ENCODE measurements around the gene NUBP2.

Gene NUBP2

DNA sequence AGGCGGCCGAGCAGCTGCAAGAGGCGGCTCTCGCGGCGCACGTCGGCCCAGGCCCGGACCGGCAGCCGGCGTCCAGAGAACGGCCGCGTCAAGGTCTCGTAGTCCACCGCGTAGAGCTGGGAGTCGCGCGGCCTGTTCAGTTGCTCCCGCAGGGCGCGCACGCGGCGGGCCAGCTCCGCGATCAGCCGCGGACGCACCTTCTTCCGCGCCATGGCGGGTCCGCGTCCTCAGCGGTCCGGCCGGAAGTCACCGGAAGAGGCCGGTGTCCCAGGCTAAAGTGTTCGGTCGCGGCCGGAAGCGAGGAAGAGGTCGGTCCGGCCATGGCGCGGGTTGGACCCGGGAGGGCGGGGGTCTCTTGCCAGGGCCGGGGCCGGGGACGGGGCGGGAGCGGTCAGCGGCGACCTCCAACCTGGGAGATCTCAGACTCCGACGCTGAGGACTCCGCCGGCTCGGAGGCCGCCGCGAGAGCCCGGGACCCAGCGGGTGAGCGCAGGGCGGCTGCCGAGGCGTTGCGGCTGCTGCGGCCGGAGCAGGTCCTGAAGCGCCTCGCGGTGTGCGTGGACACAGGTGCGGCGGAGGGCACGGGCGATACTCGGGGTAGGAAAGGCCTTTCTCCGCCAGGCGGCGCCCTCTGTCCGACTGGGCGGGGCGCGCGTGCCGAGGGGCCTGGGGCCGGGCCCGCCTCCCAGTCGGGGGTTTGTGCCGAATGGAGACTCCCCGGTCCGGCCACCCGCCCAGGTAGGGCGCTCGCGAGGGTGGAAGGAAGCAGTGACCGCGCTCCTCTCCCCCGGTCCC is 9.7 kb upstream of the NUBP2 start, which contains the start of gene MRPS34:
Gene MRPS34 (minus strand): TSS at position 227 of the 795 bp plus-strand sequence. CDS start 15 bp downstream, at position 212.
- peak; percentile 81 for DNase-seq

DNA sequence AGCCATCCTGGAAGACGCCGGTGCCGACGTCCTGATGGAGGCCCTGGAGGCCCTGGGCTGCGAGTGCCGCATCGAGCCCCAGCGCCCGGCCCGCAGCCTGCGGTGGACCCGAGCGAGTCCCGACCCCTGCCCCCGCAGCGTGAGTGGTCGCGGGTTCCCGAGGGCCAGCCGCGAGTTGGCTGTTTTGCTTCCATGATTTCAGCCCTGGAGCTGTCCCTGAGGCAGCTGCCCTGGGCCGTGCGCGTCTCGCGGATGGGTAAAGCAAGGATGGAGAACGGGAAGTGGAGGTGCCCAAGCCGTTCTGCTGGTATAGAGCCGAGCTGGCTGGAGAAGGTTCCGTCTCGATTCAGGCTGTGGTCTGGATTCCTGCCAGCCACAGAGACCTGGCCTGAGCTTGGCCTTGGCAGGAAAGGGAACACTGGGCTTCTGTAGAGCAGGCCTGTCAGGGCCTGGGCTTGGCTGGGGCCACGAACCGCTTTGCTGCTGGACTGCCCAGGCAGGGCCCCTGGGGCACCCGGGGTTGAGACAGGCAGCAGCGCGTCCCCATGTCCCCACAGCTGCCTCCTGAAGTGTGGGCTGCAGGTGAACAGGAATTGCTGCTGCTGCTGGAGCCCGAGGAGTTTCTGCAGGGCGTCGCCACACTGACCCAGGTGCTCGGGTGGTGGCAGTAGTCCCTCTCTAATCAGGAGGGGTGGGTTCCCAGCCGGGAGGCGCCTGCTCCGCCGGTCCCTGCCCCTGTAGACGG is 8.9 kb upstream of the NUBP2 start:
- no peak for DNase-seq

DNA sequence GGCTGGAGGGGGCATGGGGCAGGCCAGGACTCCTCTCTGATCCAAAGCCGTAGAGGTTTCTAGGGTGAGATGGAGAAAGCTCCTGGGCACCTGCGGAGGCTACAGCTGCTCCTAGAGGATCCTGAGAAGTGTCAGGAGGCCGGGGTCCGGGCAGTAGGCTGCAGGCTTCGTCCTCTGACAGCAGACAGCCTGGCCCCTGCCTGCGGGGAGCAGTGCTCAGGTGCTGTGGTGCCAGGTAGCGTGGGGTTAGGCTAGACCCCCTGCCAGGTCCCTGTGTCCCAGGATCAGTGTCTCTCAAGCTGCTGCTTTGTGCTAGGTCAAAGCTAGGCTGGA is 8.3 kb upstream of the NUBP2 start:
- no peak for DNase-seq

DNA sequence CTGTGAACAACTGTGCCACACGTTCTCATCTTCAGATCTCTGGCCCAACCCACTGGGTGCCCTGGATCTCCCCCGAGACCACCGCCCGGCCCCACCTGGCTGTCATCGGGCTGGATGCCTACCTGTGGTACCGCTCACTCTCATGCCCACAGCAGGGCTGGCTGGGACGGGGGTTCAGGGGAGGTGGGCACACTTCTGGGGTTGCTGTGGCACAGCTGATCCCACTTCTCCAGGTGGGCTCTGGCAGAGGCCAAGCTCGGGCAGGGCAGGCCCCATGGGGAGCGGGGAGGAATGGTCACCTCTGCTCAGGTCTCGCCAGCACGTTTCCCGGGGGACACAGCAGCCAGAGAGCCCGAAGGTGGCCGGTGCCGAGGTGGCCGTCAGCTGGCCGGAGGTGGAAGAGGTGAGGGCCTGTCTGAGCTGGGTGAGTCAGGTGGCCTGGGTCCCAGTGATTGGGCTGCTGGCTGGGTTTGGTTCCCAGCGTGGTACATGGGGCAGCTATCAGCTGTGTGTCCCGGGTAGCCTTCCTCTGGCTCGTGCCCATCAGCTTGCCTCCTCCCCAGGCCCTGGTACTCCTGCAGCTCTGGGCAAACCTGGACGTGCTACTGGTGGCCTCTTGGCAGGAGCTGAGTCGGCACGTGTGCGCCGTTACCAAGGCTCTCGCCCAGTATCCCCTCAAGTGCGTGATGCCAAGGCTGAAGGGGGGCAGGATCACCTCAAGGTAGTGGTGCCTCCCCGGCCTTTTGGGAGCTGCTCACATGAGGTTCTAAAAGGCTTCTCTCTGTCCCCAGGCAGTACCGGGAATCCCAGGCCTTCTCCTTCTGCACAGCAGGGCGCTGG is 7.5 kb upstream of the NUBP2 start:
- no peak for DNase-seq

DNA sequence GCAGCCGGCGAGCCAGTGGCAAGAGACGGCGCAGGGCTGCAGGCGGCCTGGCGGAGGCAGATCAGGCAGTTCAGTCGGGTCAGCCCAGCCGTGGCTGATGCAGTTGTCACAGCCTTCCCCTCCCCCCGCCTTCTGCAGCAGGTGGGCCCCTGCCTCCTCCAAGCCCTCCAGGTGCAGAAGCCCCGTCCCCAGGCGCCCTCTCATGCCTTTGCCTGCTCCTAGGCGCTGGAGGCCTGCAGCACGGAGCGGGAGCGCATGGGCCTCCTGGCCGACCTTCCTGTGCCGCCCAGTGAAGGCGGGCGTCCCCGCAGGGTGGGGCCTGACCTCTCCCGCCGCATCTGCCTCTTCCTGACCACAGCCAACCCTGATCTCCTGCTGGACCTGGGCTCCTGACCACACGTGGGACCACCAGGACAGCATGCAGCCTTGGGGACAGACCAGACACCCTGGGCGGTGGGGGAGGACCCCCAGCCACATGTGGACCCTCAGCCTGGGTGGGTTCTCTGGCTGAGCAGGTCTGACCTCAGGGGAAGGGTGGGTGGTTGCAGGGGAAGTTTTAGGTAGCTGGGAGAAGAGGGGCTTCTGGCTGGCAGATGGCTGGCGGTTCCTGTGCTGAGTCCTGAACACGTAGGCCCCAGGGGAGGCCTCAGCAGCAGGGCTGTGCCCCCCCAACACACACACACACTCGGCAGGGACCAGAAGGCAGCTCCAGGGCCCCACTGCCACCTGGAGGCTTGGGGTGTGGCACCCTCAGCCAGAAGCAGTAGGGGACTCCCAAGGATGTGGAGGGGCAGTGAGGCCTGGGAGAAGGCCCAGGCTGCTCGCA is 6.7 kb upstream of the NUBP2 start:
- no peak for DNase-seq

DNA sequence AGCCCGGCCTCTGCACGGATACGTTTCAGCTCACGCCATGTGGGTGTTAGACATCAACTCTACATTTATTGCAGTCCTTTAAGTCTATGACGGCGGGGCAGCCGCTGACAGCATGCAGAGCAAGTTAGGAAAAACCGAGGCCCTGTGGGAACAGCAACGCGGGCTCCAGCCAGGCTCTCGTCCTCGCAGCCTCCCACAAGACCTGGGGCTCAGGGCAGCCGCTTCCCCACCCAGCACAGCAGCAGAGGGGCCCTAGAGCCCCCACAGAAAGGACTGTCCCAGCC is 6.1 kb upstream of the NUBP2 start:
- DNase-seq: no peak

DNA sequence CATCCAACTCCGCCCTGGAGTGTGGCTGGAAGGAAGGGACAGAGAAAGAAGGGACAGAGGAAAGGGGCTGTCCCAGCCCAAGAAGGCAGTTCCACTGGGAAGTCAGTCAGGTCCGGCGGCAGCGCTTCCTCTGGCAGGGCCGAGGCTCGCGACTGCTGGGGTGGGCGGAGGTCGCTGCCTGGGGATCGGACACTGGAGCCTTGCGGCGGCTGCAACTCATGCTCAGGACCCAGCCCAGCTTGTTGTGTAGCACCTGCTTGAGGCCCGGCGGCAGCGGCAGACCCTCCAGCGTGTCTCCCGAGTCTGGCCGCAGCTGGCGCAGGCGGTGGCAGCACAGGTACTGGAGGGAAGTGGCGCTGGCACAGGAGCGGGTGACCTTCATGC is 5.8 kb upstream of the NUBP2 start:
- DNase-seq: no peak

DNA sequence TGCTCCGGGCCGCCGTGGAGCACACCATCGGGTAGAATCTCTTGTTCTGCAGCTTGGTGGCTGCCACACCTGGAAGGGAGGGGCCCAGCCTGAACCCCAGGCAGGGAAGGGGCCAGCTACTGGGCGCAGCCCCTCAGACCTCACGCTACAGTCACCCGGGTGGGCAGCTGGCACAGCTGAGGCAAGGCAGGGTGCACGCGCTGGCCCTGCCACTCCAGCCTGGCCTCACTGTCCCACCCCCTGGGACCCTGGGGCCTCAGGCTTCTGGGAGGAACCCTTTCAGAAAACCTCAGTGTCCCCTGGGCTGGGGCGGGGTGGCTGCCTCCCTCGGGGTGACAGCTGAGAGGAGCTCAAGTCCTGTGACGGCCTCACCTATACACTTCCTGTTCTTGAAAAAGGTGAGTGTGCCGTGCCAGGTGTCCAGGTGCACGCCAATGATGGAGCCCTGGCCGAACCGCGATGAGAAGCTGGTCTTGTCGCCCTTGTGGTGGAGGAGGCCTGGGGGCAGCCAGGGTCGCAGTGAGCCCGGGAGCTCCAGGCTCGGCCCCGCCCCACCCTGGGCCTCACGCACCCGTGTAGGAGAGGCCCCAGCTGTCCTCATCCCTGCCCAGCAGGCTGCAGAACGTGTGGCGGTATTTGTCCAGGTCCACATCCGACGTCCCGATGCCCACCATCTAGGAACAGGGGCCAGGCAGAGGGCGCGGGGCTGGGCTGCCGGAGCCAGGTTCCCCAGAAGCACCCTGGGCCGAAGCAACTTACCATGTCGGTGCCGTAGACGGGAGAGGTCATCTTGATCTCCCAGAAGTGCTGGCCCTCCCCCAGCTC is 5.2 kb upstream of the NUBP2 start:
- no peak for DNase-seq

DNA sequence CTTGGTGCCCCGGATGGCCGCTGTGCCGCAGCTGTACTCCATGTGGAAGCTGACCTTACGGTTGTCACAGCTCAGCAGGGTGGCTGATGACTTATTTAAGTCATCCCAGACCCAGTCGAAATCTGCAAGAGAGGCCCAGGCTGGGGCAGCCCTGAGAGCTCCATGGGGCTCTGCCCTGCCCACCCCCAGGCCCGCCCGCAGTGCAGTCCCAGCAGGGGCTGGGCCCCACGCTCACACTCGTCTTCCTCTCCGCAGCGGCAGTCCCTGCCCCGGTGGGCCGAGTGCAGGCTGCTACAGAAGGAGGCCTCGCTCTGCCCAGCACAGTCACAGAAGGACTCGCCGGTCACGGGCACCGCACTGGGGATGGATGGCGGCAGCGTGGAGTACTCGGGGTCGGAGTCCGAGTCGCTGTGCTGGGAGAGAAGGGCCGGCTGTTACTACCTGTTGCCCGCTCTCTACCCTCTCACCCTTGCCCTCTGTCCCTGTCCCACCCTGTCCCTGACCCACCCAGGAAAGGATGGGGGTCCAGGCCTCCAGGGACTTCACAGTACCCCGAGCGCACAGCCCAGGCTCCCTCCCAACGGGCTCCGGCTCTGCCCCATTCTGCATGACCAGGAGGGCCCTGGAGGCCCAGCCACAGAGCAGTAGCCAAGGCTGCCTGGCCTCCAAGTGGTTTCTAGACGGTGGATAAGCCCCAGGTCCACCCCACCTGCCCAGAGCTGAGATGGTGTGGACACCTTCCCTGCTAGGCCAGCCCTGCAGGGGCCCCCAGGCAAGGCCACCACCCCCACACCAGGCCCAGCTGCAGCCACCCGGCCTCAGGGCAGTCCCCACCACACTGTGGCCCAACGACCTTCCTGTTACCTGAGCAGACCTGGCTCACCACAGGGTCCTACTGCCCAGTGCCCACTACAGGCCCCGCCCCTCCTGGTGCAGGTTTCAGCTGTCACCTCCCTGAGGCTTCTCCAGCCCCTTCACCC is 4.3 kb upstream of the NUBP2 start:
- DNase-seq: no peak

DNA sequence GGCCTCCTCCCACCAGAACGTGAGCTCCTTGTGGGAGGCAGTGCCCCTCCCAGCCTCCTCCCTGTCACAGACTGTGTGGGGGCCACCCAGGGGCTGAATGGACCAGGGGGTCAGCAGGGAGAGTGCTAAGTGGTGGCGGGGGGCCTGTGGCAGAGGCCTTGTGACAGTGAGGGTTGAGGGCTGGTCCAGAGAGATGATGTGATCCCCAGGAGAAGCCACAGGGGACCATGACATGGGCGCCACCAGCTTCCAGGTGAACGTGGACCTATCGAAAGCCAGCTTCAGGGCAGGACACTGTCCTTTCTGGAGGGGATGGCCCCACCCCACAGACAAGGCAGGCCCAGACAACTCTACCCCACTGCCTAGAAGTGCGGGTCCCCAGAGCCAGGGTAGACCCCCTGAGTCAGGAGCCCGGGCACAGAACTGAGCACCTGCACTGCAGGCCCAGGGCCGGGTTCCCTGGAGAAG is 3.5 kb upstream of the NUBP2 start:
- DNase-seq: no peak

DNA sequence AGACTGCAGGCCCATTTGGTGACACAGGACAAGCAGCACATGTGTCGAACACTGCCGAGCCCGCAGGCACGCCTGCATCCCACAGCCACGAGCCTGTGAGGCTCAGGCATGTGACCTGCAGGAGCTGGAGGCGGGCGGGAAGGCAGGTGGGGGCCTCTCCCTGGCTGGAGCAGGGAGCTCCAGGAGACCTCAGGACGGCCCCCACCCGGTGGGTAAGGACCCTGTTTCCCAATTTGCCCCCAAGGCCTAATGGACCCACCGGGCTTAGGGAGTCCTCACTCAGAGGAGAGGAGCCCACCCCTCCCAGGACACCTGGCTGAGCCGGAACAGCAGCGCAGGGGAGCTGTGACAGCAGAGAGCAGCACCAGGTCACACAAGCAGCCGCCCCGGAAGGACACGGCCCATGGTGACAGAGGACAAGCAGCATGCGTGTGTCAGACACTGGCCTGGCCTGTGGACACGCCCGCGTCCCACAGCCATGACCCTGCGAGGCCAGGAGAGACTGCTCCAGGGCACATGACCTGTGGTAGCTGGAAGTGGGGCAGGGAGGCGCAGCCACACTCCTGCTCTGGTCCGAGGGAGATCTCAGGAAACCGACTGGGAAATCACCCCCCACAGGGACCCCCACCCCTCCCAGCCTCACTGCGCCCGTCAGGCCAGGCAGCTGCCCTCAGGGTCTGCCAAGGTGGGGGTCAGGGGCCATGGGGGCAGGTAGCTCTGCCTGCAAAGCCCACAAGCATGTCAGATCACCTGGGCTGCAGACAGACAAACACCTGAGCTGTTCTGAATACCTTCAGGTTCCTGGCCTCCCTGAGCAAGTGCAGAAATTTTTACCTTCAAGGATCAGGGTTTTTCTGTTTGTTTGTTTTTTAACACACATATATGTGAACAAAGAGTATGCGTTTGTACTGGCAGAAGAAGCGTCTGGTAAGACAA is 2.8 kb upstream of the NUBP2 start:
- DNase-seq: no peak

DNA sequence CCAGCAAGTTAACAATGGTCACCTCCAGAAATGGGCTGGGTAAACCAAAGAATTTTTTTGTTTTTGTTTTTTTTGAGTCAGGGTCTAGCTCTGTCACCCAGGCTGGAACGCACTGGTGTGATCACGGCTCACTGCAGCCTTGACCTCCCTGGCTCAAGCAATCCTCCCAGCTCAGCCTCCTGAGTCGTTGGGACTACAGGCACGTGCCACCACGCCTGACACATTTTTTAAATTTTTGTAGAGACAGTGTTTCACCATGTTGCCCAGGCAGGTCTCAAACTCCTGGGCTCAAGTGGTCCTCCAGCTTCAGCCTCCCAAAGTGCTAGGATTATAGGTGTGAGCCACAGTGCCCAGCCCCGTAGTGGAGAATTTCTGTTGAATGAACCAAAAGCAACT is 2.1 kb upstream of the NUBP2 start:
- no peak for DNase-seq

DNA sequence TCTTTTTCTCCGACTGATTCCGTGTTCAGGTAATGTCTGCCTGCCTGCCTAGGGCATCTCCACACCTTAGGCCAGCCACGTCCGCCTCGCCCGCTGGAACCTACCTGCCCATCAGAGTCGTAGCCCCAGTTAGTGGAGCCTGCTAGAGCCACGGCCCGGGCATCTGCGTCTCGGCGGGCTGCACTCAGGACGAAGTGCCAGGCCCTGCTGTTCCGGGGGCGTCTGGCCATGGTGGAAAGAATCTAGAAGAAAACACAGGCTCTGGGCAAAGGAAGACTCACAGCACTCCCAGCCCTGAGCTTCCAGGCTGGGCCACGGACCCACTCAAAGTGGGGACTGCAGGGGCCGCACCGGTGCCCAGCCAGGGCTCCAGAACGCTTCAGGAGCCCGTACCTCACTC is 1.5 kb upstream of the NUBP2 start:
- no peak for DNase-seq

DNA sequence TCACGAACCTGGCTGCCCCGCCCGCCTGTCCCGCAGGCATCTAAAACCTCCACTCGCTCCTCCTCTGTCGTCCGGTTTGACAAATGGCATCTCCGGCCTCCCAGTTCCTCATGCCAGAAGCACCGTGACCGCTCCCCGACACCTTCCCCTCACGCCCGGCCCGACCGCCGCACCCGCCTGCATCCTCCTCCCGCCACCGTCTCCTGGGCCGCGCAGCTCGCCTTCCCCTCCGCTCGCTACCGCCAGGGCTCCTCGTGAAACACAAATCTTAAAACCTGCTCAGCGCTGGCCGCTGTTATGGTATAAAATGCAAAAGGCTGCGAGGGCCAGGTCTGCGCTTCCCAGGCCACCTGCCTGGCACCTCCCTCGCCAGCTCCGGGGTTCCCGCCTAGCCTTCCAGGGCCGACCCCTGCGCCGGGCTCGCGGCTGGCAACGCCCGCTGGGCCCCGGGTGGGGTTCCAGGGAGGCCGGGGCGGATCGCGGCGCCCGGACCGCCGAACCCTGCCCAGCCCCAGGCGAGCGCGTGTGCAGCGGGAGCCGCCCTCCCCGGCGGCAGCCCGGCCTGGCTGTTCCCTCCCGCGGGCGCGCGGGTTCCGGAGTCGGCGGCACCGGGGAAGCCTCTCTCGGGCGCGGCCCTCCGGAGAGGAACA is 877 bp upstream of the NUBP2 start:
- peak; percentile 46 for DNase-seq

DNA sequence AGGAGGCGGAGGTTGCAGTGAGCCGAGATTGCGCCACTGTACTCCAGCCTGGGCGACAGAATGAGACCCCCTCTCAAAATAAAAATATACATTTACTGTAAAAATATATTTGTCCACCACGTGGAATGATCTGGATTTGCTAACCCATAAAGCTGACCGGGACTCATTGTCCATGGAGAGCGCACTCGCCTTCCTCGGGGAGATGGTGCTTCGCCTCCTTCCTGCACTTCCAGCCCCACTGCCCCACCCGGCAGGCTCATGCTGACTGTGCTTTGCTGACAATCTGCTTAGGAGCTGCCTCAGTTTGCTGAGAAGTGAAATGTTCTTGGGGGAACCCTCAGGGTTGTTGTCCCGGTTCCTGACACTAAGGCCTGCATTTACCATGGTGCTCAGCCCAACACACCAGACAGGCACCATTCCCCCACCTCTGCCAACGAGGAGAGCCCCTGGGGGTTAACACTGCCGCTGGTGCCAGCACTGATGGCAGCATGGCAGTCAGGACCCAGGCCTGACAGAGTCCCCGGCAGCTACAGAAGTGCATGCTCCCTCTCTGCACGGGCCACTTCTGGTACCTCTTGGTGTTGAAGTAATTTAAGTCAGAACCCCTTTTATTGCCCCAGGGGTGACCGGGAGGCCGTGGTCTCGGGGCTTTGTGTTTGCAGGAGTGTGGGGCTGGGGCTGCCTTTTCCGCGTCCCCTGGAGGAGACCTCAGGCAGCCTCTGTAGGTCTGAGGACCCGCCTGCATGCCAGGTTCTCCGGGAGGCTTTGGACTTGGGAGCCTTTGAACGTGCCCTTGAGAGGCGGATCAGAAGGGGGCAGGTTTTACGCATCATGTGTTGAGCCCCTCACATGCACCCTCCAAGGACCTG is 2.5 kb downstream of the NUBP2 start:
- DNase-seq: no peak

DNA sequence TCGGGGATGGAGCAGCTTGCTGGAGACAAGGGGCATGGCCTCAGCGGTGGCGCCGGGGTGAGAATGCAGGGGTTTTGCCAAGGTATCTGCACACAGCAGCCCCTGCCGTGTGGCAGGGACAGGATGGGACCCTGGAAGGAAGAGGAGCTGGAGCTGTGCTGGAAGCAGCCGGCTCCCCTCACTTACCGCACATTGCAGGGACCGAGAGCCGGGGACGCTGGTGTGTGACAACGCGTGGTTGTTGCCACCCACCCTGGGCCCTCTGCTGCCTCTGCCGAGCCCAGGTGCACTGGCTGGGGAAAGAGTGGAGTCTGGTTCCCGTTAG is 3.0 kb downstream of the NUBP2 start:
- DNase-seq: no peak

DNA sequence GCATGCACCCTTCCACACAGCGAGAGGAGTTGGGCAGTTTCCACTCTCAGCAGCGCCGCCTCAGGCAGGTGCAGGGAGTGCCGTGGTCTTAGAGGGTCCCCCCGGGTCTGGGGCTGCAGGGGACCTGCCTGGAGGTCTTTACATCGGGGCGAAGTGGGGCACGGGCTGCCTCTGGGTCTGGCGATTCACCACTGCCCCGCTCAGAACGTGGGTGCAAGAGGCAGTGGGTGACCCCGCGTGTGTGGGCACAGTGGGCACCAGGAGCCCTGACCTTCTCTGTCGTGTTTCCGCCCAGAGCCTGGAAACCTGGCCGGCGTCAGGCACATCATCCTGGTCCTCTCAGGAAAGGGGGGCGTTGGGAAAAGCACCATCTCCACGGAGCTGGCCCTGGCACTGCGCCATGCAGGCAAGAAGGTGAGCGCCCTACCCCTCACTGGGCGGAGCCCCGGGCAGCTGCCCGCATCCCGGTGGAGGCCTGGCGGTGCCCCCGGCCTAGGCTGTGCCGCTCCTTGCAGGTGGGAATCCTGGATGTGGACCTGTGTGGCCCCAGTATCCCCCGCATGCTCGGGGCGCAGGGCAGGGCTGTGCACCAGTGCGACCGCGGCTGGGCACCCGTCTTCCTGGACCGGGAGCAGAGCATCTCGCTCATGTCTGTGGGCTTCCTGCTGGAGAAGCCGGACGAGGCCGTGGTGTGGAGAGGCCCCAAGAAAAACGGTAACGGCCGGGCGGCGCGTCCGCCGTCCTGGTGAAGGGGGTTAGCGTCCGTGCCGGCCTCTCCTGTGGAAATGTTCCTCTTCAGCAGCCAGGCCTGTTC is 3.7 kb downstream of the NUBP2 start:
- no peak for DNase-seq

DNA sequence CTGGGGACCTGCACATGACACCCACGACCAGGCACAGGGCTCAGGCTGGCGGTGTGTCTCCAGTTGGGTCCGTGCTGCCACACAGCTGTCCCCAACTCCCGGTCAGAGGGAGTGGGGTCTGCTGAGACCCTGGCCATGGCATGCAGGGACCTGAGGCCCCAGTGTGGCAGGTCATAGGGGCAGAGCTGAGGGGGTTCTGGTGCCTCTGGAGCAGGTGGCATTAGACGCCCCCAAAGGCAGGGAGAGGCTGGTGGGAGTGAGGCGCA is 4.2 kb downstream of the NUBP2 start:
- no peak for DNase-seq

All from activated naive CD4-positive, alpha-beta T cell treated with anti-CD3 and anti-CD28 coated beads, Interleukin-2, amount 50 U/mL, for 16 hours (primary cell).